Activated CD4-positive, alpha-beta T cell treated with anti-CD3 and anti-CD28 coated beads, Interleukin-2, amount 10 ng/mL, durations not matched to agents 7 days and 5 days (primary cell): ENCODE results near the gene LGR5. TPM values are rescaled to one million over a fixed set of nuclear protein-coding genes. Genes with fewer than 3 reads are reported as not detected.

Experiments used
- CTCF ChIA-PET: fragments of 350-600 bp; sonication (Branson Sonifier 250); formaldehyde crosslinking; loops from one replicate; lab custom pipeline; 2021; ENCODE audit warnings: antibody characterized with exemption; lab: Charles Lee
- POLR2A ChIA-PET: fragments of 350-600 bp; sonication (Branson Sonifier 250); formaldehyde crosslinking; loops from one replicate; lab custom pipeline; 2021; ENCODE audit warnings: antibody characterized with exemption; lab: Charles Lee
- DNase-seq: peaks from one replicate; pipeline ENCODE4 v3.0.0-alpha.2; 2020
- H3K27ac Mint-ChIP-seq: one replicate; pipeline ENCODE4 v1.8.0; 2021; ENCODE audit warnings: mild to moderate bottlenecking, moderate library complexity, mixed read lengths
- H3K27me3 Mint-ChIP-seq: one replicate; pipeline ENCODE4 v1.8.0; 2021; ENCODE audit warnings: mixed read lengths
- H3K36me3 Mint-ChIP-seq: one replicate; pipeline ENCODE4 v1.8.0; 2021; ENCODE audit warnings: low read depth, mixed read lengths
- H3K4me1 Mint-ChIP-seq: one replicate; pipeline ENCODE4 v1.8.0; 2021; ENCODE audit warnings: mixed read lengths
- H3K4me3 Mint-ChIP-seq: one replicate; pipeline ENCODE4 v1.8.0; 2021; ENCODE audit warnings: mild to moderate bottlenecking, moderate library complexity, mixed read lengths
- H3K9me3 Mint-ChIP-seq: one replicate; pipeline ENCODE4 v1.8.0; 2021; ENCODE audit warnings: mixed read lengths
- total RNA-seq, 2 experiments: library from RNA; stranded (reverse); gene quantifications; one replicate each; pipeline ENCODE4 v1.2.3, GENCODE V29; 2021

The LGR5 gene
- total RNA-seq, 2 experiments from 2014 or later = not detected

DNA sequence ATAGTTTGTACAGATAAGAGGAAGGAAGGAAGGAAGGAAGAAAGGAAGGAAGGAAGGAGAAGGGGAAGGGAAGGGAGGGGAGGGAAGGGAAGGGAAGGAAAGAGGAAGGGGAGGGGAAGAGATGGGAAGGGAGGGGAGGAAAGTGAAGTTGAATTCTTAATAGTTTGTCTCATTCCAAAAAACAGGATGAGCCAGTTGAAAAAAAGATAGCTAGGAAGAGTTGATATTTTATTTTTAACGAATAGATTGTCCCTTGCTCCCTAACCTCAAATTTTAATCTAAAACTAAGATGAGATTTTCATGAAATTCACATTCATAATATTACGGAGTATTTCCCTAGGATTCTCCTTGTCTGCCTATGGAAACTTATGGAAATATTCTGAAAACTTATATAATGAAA is 143.3 kb downstream of the LGR5 start:
- no peak overlapping the region for H3K4me3 Mint-ChIP-seq
- POLR2A ChIA-PET = no interaction called here
- no peak overlapping the region for H3K27ac Mint-ChIP-seq
- H3K27me3 Mint-ChIP-seq = peaks cover 6% of the 10 kb centered on the region
- no peaks in the 10 kb centered on the region for H3K4me1 Mint-ChIP-seq
- no peak for DNase-seq
- H3K9me3 Mint-ChIP-seq = no peaks in the 10 kb centered on the region
- CTCF ChIA-PET = no interaction called here
- no peaks in the 10 kb centered on the region for H3K36me3 Mint-ChIP-seq

DNA sequence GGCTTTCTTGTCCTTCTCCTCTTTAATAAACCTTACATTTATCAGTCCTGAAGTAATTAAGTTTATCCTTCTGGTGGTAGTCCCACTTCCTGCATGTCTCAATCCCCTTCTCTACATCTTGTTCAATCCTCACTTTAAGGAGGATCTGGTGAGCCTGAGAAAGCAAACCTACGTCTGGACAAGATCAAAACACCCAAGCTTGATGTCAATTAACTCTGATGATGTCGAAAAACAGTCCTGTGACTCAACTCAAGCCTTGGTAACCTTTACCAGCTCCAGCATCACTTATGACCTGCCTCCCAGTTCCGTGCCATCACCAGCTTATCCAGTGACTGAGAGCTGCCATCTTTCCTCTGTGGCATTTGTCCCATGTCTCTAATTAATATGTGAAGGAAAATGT is 144.8 kb downstream of the LGR5 start:
- no peak overlapping the region for H3K4me3 Mint-ChIP-seq
- CTCF ChIA-PET = interaction anchor here (0.6 kb wide), 1 partner anchor 116 kb away, joined by 3 read pairs; no protein-coding TSS in a partner anchor

DNA sequence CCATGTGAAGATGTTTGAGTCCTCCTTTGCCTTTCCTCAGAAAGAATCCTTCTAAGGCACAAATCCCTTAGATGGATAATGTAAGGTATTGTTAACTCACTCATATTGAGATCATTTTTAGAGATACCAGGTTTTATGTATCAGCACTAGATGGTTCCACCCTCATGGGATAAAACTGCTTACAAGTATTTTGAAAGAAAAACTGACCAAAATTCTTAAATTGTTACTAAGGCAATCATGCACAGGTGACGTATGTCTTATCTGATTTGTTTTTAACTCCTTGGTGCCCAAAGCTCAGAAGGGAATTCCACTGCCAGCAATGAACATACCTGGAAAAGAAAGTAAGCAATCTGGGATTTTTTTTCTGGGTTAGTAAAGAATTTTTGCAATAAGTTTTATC is 145.6 kb downstream of the LGR5 start:
- Mint-ChIP-seq H3K4me1 (no peaks in the 10 kb centered on the region), H3K9me3 (no peaks in the 10 kb centered on the region), H3K27ac (no peak overlapping the region), H3K27me3 (peaks cover 5% of the 10 kb centered on the region), H3K36me3 (no peaks in the 10 kb centered on the region), H3K4me3 (no peak overlapping the region)
- ChIA-PET POLR2A (no interaction called here), CTCF (no interaction called here)
- DNase-seq = no peak

More for the DNA sequence above, 144.8 kb downstream of the LGR5 start:
- POLR2A ChIA-PET = no interaction called here
- Mint-ChIP-seq H3K27me3 (peaks cover 3% of the 10 kb centered on the region), H3K27ac (no peak overlapping the region), H3K4me1 (no peaks in the 10 kb centered on the region), H3K36me3 (no peaks in the 10 kb centered on the region), H3K9me3 (no peaks in the 10 kb centered on the region)
- DNase-seq = no peak

DNA sequence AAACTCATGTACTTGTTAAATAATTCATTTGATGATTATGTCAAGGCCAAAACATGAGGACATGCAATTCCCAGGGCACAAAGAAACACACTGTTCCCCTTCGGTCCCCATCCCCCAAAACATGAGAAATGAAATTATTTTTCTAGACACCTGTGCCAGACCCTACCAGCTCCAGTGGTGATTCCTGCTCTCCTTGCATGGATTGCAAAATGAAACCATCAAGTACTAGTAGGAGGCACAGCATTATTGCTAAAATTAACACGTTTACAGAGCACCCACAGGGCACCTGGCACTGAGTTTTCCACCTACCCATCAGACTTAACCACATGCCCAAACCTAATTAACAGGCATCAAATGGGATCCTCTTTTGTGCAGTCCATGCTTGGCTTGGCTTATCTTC is 147.4 kb downstream of the LGR5 start:
- Mint-ChIP-seq H3K9me3 (no peaks in the 10 kb centered on the region), H3K36me3 (no peaks in the 10 kb centered on the region), H3K27me3 (peaks cover 5% of the 10 kb centered on the region), H3K27ac (no peak overlapping the region), H3K4me3 (no peak overlapping the region), H3K4me1 (no peaks in the 10 kb centered on the region)
- DNase-seq = no peak
- CTCF ChIA-PET = no interaction called here
- POLR2A ChIA-PET = interaction anchor here (0.6 kb wide), 1 partner anchor 60 kb away, joined by 3 read pairs; no protein-coding TSS in a partner anchor

DNA sequence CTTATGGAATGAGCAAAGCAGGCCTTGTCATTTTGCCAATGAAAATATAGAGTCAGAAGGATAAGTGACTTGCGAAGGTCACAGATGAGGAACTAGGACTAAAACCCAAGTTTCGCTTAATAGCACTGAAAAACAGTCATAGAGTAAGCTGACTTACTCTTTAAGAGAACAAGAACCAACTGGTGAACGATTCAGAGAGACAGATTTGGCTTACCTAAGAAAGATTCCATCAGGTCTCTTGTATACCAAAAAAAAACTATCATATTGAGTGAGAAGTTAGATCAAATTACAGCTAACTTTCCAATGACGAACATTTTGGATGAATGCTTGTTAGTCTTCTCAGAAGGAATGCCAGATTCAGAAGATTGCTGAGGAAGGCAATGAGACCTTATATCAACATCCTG is 149.9 kb downstream of the LGR5 start:
- no peaks in the 10 kb centered on the region for H3K9me3 Mint-ChIP-seq
- peaks cover 11% of the 10 kb centered on the region for H3K27me3 Mint-ChIP-seq
- ChIA-PET CTCF (no interaction called here), POLR2A (no interaction called here)
- H3K4me1 Mint-ChIP-seq = no peaks in the 10 kb centered on the region
- DNase-seq = no peak
- H3K36me3 Mint-ChIP-seq = no peaks in the 10 kb centered on the region
- H3K27ac Mint-ChIP-seq = no peak overlapping the region
- no peak overlapping the region for H3K4me3 Mint-ChIP-seq

DNA sequence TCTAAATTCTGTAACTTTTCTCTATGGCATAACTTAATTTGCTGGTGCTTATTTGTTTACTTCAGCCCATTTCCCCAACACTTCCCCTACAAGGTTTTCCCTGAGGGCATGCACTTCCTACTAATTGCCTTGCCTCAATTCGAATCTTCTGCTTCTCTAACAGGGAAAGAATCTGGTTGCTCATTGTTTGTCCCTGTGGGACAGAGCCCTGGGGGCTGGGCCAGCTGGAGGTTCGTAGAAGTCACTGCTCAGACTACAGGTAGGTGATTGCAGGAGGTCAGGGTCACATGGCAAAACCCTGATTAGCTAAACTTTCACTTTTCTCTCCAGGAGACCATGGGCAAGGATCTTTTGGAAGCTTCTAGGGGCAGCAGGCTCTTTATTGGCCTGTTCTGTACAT is 152.0 kb downstream of the LGR5 start:
- Mint-ChIP-seq H3K4me3 (no peak overlapping the region), H3K27me3 (peaks cover 12% of the 10 kb centered on the region), H3K9me3 (no peaks in the 10 kb centered on the region), H3K36me3 (no peaks in the 10 kb centered on the region), H3K4me1 (no peaks in the 10 kb centered on the region), H3K27ac (no peak overlapping the region)
- no peak for DNase-seq
- ChIA-PET CTCF (no interaction called here), POLR2A (no interaction called here)

DNA sequence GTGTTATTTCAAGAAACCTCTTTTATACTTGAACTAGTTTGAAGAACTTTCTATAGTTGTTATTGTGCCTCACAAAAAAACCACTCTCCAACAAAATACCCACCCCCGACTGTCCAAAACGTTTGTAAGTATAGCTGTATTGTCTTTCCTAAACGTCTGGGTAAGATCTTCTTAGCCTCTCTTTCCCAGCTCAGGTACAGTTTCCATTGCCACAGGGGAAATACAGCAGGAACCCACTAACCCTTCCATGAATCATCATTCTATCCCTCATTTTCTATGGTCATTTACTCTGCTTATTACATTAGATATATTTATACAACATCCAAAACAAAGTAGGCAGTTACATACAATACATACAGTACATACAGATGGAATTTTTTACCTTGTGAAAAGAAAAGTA is 153.2 kb downstream of the LGR5 start:
- CTCF ChIA-PET = interaction anchor here (0.6 to 0.7 kb wide), 2 partner anchors 111 to 275 kb away, joined by 3 to 4 read pairs; no protein-coding TSS in a partner anchor
- no peaks in the 10 kb centered on the region for H3K9me3 Mint-ChIP-seq
- POLR2A ChIA-PET = interaction anchor here (0.6 kb wide), 1 partner anchor 351 kb away, joined by 3 read pairs; no protein-coding TSS in a partner anchor
- no peak overlapping the region for H3K27ac Mint-ChIP-seq
- H3K36me3 Mint-ChIP-seq = no peaks in the 10 kb centered on the region
- no peak overlapping the region for H3K4me3 Mint-ChIP-seq
- peaks cover 14% of the 10 kb centered on the region for H3K27me3 Mint-ChIP-seq
- no peak for DNase-seq
- no peaks in the 10 kb centered on the region for H3K4me1 Mint-ChIP-seq

DNA sequence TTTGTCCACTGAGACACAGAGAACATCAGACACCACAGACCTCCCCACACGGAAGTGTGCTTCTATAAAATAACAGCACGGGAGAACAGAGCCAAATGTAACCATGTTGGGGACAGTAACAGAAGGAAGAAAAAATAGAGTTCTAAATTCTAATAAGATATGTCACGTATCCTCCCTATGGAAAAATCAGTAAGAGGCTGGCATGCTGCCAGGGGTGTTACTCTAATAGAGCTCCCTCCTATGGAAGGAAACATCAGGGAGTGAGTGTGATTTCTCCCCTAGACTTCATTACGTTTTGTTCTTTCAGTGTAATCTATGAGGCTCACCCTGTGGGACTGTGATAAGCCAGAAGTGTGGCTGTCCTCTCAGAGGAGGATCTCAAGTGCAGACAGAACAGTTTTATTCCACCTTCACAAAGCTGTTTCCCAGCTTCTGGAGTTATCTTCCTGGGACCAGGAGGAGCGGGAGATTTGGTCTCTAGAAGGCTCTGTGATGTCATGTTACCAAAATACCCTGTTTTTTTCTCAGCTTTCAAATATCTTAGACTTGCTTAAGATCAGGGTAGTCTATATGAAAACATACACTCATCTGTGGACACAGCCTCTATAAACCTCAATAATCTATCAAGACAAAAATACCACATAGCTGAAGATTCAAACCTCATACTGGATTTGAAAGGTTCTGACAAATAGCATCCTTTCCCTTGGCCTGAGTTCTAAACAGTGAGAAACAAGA is 154.8 kb downstream of the LGR5 start:
- Mint-ChIP-seq H3K27ac (no peak overlapping the region), H3K27me3 (peaks cover 19% of the 10 kb centered on the region), H3K36me3 (no peaks in the 10 kb centered on the region), H3K4me1 (no peaks in the 10 kb centered on the region), H3K9me3 (peaks cover under 1% of the 10 kb centered on the region), H3K4me3 (no peak overlapping the region)
- CTCF ChIA-PET = interaction anchor here (0.8 kb wide), 1 partner anchor 39 kb away, joined by 3 read pairs; no protein-coding TSS in a partner anchor
- DNase-seq = no peak
- POLR2A ChIA-PET = no interaction called here

DNA sequence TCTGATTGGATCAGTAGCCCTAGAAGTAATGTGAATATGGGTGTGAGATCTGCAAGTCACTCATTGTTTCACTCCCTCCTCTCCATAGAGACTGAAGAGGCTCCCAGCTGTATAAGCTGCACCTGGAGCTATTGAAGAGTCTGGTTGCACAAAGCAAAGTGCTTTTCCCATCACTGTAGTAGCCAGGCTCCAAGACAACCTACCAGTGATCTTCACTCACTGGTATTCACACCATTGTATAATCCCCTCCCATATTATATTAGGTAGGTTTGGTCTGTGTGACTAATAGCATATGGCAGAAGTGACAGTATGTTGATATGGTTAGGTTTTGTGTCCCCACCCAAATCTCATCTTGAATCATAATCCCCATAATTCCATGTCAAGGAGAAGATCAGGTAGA is 159.6 kb downstream of the LGR5 start:
- no peak overlapping the region for H3K4me3 Mint-ChIP-seq
- ChIA-PET POLR2A (no interaction called here), CTCF (interaction anchor here (1.1 kb wide), 1 partner anchor 8 kb away, joined by 3 read pairs; no protein-coding TSS in a partner anchor)
- H3K36me3 Mint-ChIP-seq = no peaks in the 10 kb centered on the region
- H3K27ac Mint-ChIP-seq = no peak overlapping the region
- no peak for DNase-seq
- peaks cover 23% of the 10 kb centered on the region for H3K27me3 Mint-ChIP-seq
- H3K9me3 Mint-ChIP-seq = peaks cover 6% of the 10 kb centered on the region
- no peaks in the 10 kb centered on the region for H3K4me1 Mint-ChIP-seq

DNA sequence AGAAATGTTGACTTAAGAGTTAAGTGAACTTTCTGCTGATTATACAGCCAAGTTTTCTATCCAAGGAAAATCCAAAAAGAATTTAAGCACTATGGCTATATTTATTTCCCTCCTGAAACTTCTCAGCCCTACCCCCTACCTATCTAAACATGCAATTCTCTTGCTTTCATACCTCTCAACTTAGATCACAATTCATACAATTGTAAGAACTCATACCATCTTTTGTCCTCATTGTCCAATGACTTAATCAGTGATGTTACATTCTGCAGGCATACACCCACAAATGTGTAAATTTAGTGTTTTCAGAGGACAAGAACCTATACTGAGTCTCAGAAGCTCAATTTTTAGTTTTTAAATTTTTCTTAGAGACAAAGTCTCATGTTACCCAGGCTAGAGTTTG is 161.9 kb downstream of the LGR5 start:
- peaks cover 21% of the 10 kb centered on the region for H3K27me3 Mint-ChIP-seq
- no peak for DNase-seq
- no peaks in the 10 kb centered on the region for H3K4me1 Mint-ChIP-seq
- peaks cover 6% of the 10 kb centered on the region for H3K9me3 Mint-ChIP-seq
- POLR2A ChIA-PET = no interaction called here
- CTCF ChIA-PET = no interaction called here
- H3K27ac Mint-ChIP-seq = no peak overlapping the region
- H3K4me3 Mint-ChIP-seq = no peak overlapping the region
- peaks cover 16% of the 10 kb centered on the region for H3K36me3 Mint-ChIP-seq

DNA sequence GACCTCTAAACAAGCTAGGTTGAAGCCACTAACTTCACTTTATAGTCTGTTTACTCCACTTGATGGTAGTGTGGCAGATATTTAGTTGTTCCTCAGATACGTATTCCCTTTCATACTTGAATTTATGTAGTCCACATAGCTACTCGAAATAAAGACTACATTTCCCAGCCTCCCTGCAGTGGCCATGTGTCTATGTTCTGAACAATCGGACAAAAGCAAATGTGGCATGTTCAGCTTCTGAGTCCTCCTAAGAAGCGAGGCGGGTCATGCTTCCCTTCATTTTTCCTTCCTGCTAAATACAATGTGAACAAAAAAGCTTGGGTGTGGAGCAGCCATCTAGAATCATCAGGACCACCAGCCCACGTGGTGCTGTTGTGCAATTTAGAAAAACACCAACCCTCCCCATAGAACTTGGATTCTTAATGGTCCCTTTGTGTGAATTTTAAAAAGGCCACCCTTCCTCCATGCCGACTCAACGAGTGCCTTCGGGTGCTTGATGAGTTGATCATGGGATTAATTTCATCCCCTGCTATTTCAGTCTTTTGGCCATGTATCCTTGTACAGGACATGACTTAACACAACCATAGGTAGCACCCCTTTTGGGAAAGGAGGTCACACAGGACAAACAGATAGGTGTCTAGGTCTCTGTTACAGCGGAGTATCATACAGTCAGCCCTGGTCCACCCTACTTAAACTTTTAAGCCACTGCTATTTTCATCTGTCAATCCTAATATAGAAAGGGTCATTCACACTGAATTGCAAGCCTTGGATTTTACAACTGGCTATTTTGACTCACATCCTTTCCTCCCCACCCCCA is 163.4 kb downstream of the LGR5 start:
- Mint-ChIP-seq H3K4me3 (no peak overlapping the region), H3K4me1 (no peaks in the 10 kb centered on the region), H3K27me3 (peaks cover 17% of the 10 kb centered on the region), H3K36me3 (peaks cover 30% of the 10 kb centered on the region), H3K9me3 (peaks cover 6% of the 10 kb centered on the region), H3K27ac (no peak overlapping the region)
- ChIA-PET CTCF (no interaction called here), POLR2A (no interaction called here)
- no peak for DNase-seq

DNA sequence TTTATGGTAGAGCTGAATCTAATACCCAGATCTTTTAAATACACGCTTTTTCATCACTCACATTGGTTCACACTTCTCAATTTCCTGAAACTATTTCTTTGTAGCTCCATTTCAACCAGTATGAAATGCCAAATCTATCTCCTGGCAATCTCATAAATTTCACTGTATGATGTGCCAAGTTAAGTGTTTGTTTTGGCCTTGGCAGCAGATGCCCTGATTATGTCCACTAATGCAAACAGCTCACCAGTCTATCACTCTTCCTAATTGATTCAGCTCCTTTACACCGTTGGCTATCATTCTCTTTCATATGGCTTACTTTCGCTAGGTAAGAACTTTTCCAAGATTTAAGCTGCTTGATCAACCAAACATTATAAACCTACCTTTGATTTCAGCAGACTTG is 165.4 kb downstream of the LGR5 start:
- H3K27ac Mint-ChIP-seq = no peak overlapping the region
- peaks cover 6% of the 10 kb centered on the region for H3K27me3 Mint-ChIP-seq
- no peaks in the 10 kb centered on the region for H3K9me3 Mint-ChIP-seq
- peaks cover 3% of the 10 kb centered on the region for H3K4me1 Mint-ChIP-seq
- peaks cover 45% of the 10 kb centered on the region for H3K36me3 Mint-ChIP-seq
- no peak overlapping the region for H3K4me3 Mint-ChIP-seq
- DNase-seq = no peak
- CTCF ChIA-PET = no interaction called here
- POLR2A ChIA-PET = no interaction called here
